Gastrocnemius medialis (tissue), 4 donors: Measurements from ENCODE around the gene AOC1.

ENCODE experiments used
- CTCF ChIP-seq, 5 experiments: fragments of 450-650 bp in 3 of 5; fragments of 200-600 bp in 2 of 5; sonication (generic) in 2 of 5; IDR thresholded peaks in 4 of 5; conservative IDR thresholded peaks in 1 of 5; 1 replicate in 4 of 5; 2 replicates in 1 of 5; pipeline ENCODE4 v1.5.1; 2016 to 2019; ENCODE audit warnings: antibody characterized with exemption in 5 of 5, mild to moderate bottlenecking in 3 of 5, moderate library complexity in 3 of 5
- POLR2A ChIP-seq, 2 donors: fragments of 450-650 bp; IDR thresholded peaks; one replicate each; pipeline ENCODE4 v1.6.1; 2017; ENCODE audit warnings: antibody characterized with exemption in 2 of 2, mild to moderate bottlenecking in 2 of 2, moderate library complexity in 2 of 2

- no peak for TF ChIP-seq CTCF (IDR thresholded peaks at IDR 0.05 in 4 of 5, conservative IDR thresholded peaks at IDR 0.05 in 1 of 5)
- no peak for TF ChIP-seq POLR2A (IDR thresholded peaks at IDR 0.05)
These were observed 51.9 kb downstream of the AOC1 start for GRCh38 chr7:150904011-150904909.
